HepG2 (cell line): ENCODE results near the gene C1orf35. TPM values are rescaled to one million over a fixed set of nuclear protein-coding genes. Genes with fewer than 3 reads are reported as not detected.

ENCODE experiments used
- ARID5B ChIP-seq: IDR thresholded peaks from 2 replicates; pipeline ENCODE4 v1.4.0; 2020; ENCODE audit warnings: mild to moderate bottlenecking, missing genetic modification reagents
- FOSL1 ChIP-seq: sonication (generic); formaldehyde crosslinking; IDR thresholded peaks from 2 replicates; pipeline ENCODE4 v1.9.0; 2021; ENCODE audit warnings: missing genetic modification reagents, borderline replicate concordance
- polyA plus RNA-seq, 8 experiments: library from polyadenylated mRNA; depleted of rRNA in 3 of 8; stranded (reverse) in 7 of 8; unstranded in 1 of 8; fragments of >200 nt; fragmentation: Illumina TruSeq in 4 of 8; extraction: Trizol in 4 of 8; gene quantifications; 2 replicates each; pipeline versions ENCODE4 v1.2.1 to v1.2.3, GENCODE V29; 2011 to 2016; ENCODE audit warnings: low read depth in 4 of 8, missing spikeins in 1 of 8, mixed read lengths in 1 of 8; ENCODE audit not compliant: insufficient read depth in 1 of 8
- total RNA-seq, 5 experiments: library from RNA; depleted of rRNA; stranded (reverse); fragments of >200 nt; fragmentation: Illumina TruSeq; extraction: Trizol; gene quantifications; 2 replicates each; pipeline ENCODE4 v1.2.3, GENCODE V29; 2016; ENCODE audit warnings: low read depth in 1 of 5
- TF ChIP-seq, protein P1 (sequence below), 2 experiments: sonication (generic) in 1 of 2; formaldehyde crosslinking in 1 of 2; IDR thresholded peaks; 2 replicates each; pipeline versions ENCODE4 v1.4.0 to v1.6.1; 2016 to 2020; ENCODE audit warnings: borderline replicate concordance in 1 of 2, low read depth in 1 of 2, mild to moderate bottlenecking in 1 of 2, missing genetic modification reagents in 1 of 2
- TF ChIP-seq, protein P2 (sequence below): sonication (generic); formaldehyde crosslinking; IDR thresholded peaks from 2 replicates; pipeline ENCODE4 v1.4.0; 2020; ENCODE audit warnings: low read depth, mild to moderate bottlenecking, missing genetic modification reagents

The C1orf35 gene
- total and polyA plus RNA-seq, 2 of the 13 experiments (the other 11 are each of a cell fraction or from before 2014, with no cell fraction given) = 8.1 to 19.3 TPM

GRCh38 chr1:228060458-228061190 is 42.5 kb downstream of the C1orf35 start (continued):
- TF ChIP-seq, protein P1, sequence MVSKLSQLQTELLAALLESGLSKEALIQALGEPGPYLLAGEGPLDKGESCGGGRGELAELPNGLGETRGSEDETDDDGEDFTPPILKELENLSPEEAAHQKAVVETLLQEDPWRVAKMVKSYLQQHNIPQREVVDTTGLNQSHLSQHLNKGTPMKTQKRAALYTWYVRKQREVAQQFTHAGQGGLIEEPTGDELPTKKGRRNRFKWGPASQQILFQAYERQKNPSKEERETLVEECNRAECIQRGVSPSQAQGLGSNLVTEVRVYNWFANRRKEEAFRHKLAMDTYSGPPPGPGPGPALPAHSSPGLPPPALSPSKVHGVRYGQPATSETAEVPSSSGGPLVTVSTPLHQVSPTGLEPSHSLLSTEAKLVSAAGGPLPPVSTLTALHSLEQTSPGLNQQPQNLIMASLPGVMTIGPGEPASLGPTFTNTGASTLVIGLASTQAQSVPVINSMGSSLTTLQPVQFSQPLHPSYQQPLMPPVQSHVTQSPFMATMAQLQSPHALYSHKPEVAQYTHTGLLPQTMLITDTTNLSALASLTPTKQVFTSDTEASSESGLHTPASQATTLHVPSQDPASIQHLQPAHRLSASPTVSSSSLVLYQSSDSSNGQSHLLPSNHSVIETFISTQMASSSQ (IDR thresholded peaks at IDR 0.05; ENCODE audit: low read depth) = no peak
- TF ChIP-seq, protein P1 (CRISPR knock-in tag; IDR thresholded peaks at IDR 0.05; ENCODE audit: borderline replicate concordance) = no peak
- no peak for TF ChIP-seq FOSL1
- no peak for TF ChIP-seq ARID5B (CRISPR knock-in tag)
- TF ChIP-seq, protein P2, sequence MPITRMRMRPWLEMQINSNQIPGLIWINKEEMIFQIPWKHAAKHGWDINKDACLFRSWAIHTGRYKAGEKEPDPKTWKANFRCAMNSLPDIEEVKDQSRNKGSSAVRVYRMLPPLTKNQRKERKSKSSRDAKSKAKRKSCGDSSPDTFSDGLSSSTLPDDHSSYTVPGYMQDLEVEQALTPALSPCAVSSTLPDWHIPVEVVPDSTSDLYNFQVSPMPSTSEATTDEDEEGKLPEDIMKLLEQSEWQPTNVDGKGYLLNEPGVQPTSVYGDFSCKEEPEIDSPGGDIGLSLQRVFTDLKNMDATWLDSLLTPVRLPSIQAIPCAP (CRISPR knock-in tag) = no peak
- TF ChIP-seq, all 625 proteins: peak for 0
